ENCODE results near the gene COL4A3.

Gene COL4A3

DNA sequence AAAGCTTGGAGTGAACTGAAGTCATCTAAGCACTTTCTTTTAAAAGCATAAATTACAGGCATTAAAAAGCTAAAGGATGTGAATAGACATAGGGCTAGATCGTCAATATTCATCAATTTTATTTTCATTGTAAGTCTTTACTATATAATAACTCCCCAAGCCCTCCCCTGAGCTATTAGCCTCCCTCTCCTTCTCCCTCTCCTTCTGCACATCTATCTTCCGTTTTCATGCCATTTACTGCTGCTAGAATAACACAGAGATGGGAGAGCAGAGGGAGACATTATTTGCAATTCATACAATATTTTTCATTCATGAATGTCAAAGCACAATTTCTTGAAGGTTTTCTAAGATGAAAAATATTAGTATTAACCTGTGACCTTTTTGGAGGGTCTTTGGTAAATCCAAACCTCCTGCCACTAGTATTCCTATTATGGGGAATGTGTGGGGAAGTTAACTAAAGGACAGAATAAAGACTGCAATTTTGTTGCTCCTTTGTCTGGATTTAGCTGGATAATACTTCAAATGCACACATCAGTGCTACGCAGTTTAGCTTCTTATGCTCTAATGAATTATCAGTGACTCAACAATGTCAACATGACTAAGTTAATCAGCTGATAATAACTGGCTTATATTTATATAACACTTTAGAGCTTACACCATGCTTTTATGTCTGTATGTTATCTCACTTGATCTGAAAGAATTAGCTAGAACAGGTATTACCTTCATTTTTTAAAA is 132.4 kb downstream of the COL4A3 start:
- DNase-seq: no peak

DNA sequence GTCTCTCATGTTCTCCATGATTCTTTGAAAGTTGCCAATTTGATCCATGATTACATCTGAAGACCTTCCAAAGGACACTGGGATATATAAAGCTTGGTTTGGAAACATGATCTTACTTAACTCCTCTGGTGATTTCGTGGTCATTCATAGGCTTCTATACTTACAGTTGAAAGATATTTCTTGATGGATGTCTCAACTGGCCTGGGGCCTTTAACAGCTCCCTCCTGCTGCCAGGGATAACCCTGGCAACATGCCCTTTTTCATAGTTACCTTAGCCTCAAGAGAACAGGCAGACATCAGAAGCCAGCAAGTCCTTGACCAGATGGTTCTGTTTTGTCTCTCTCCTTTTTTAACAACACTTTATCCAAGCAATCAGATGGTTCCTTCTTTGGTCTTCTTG is 137.1 kb downstream of the COL4A3 start:
- DNase-seq: no peak

DNA sequence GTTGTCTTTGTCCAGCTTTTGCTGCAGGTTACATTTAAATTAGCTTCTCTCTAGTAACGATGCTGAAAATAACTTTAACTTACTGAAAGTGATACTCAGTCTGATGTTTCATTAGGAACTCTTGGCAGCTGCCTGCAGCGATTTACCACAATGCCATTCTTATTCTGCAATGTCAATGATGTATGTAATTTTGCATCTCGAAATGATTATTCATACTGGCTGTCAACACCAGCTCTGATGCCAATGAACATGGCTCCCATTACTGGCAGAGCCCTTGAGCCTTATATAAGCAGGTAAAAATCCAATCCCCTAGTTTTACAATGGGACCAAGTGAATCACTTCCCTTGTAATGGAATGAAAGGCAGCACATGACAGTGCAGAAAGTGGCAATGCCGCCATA is 144.4 kb downstream of the COL4A3 start:
- DNase-seq: no peak

DNA sequence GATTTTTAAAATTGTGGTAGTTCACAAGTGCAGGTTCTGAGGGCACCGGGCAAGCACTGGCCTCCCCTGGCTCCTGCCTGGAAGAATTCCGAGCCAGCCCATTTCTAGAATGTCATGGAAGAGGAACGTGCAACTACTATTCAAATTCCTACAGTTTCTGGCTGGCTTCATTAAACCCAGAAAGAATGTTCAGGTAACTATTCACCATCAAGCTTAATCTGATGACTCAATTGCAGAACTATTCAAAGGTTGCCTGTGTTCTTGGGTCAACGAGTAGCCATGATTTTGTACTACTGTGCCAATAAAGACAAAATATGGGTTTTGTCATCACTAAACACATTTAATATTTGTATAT is 146.3 kb downstream of the COL4A3 start:
- DNase-seq: no peak

DNA sequence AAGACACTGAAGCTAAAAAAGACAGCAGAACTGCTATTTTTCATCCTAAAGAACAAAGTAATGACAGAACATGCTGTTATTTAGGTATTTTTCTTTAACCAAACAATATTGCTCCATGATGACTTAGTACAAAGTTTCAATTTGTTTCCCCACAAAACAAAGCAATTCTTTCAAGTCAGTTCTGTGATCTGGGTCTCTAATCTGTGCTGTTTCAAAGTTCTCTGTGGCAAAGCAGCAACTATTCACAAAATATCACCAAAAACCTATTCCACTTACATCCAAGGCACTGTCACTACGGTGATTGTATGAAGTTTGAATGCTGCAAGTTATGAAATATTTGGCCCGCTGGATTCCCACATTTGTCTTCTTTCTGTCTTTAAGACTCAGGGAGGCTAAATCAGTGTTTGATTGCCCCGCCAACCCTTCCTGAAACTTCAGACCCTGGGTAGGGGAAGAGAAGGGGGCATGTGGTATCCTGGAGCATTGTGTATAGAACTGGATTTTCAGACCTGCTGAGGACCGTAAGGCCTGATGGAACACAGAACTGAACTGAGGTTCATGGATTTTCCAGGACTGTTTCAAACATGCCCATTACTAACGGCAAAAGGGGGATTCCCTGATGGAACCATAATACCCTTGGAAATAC is 147.6 kb downstream of the COL4A3 start:
- DNase-seq: no peak

DNA sequence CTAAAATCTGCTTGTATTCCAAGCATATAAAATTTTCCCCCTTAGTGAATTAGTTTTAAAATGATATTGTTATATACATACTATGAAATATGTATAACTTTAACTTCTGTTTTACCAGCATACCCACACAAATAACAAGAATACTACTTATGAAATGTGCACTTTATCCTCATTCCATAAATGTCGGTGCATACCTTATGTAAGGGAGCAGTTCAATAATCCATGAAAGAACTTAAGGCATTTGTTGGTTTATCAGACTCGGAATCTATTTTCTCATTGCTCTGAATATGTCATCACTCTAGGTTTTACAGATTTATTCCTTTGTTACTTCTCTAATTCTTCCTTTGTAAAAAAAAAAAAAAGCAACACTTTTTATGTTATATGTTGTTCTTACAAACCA is 148.2 kb downstream of the COL4A3 start:
- no peak for DNase-seq

DNA sequence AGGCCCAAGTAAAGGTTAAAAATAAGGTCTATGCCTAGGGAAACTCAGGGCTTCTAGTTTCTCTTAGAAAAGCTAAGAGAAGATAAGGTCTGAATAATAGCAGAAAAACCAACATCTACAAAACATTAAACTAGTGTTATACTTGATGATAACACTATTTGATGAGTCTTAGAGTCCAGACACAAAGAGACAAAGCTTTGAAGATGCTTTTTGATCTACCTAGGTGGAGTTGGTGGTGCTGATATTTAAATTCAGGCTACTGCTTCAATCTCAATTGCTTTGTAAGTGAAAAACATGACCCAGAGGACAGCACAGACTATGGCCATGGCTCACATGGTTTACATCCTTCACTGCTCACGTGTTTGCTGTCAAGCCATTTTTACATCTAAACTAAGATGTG is 148.9 kb downstream of the COL4A3 start:
- DNase-seq: no peak

DNA sequence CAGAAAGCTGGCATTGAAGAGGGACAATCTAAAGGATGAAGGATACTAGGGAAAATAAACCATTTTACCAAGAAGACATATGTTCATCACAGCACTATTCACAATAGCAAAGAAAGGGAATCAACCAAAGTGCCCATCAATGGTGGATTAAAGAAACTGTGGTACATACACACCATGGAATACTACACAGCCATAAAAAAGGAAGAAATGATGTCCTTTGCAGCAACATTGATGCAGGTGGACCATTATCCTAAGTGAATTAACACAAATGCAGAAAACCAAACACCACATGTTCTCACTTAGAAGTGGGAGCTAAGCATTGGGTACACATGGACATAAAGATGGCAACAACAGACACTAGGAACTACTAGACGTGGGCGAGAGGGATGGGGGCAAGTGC is 153.4 kb downstream of the COL4A3 start:
- DNase-seq: no peak

DNA sequence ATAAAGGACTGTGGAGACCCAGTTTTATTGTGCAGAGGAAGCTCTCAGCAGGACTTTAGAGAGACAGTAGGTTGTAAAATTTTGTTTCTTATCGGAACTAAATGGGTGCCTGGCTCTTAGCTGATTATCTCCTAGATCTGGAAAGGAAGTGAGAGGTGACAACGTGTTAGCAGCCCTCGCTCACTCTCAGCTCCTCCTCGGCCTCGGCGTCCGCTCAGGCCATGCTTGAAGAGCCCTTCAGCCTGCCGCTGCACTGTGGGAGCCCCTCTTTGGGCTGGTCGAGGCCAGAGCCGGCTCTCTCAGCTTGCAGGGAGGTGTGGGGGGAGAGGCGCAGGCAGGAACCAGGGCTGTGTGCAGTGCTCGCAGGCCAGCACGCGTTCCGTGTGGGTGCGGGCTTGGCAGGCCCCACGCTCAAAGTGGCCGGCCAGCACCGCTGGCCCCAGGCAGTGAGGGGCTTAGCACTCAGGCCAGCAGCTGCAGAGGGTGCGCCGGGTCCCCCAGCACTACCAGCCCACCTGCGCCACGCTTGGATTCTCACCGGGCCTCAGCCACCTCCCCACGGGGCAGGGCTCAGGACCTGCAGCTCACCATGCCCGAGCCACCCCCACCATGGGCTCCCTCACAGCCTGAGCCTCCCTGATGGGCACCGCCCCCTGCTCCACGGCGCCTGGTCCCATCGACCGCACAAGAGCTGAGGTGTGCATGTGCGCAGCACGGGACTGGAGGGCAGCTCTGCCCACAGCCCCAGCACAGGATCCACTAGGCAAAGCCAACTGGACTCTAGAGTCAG is 156.1 kb downstream of the COL4A3 start:
- DNase-seq: no peak

DNA sequence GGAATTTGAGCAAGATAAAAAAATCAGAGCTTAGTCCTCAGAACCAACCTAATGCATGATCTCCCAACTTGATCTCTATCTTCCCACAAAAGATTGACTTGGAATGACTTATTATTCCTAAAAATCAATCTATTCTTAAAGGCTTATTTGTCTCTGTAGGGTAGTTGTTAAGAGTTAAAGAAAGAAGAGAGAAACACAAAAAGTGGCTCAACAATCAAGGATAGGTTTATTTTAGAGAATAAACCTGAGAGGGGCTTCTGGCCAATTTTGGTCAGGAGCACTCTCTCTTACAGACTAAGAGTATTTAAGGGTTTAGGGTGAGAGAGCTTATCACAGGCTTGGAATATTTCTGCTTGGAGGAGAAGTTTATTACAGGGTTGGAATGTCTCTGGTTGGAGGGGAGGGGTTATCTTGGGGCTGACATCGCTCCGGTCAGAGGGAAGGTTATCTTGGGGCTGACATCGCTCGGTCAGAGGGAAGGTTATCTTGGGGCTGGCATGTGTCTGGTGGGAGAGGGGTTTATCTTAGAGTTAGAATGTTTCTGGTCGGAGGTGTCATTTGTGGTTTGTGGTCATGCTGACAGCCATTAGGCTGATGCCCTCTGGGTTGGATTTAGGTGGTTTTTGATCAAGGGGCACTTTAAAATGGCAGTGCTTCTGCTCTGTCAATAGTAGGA is 158.2 kb downstream of the COL4A3 start:
- DNase-seq: no peak

DNA sequence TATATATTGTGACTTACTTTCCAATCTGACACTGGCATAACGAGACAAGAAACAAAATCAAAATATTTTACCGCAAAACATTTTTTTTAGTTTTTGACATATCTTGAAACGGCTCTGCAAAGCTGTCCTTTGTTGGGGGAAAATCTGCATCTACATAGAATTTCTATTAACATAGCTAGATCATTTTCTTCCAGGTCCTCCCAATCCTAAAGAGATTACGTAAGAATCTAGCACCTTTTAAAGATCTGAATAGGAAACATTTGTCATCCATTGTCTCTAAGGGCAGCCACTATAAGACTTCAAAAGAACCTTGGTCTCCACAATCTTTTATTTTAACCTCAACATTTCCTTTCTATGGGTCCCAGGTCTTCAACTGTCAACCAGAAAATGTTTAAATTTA is 159.4 kb downstream of the COL4A3 start:
- no peak for DNase-seq

DNA sequence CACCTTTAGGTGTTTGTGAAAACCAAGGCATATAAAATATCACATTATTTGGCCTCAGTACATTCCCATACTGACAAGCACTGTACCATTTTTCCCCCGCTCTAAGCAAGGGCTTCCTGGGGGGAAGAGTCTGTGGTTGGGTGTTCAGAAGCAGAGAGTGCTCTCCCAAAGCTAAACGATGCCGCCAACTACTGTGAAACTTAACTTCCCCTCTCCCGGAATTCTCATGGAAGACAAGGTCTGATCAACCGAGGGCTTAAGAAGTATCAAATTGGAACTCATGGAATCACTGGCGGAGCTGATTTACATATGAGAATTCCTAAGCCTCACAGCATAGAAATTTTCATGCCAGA is 160.2 kb downstream of the COL4A3 start:
- DNase-seq: no peak

DNA sequence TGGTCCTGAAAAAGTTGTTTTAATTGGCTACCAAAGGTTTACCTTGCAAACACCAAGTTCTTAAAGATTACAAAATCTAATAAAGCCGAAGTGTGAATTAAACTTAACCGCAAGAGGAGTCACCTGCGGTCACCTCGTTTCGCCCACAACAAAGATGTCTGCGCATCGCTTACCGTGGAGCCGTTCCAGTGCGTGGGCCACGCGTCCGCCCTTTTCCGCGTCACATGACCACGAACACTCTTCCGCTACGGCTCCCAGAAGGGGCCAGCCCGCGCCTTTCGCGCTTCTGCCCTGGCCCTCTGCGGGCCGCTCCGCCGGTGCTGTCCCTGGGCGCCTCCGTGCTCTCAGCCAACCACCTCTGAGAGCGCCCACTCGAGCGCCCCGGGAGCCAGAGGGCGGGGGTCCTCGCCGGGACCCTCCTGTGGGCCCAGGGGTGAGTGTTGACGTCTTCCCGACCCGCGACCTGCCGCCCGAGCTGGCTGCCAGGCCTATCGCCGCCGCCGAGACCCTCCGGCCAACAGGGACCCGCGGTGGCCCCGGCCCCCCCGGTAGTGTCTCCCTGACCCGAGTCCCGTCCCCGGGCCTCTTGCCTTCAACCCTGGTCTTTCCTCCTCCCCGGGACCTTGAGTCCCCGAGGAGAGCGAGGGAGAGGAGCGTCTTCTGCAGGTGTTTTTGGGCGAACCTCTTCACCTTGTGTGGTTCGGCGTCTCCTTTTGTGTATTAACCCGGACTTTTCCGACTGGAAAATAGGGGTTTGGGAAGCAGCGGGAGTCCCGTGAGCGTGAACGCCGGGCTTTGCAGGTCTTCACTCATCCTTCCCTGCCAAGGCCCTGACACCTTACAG is 160.8 kb downstream of the COL4A3 start, which contains the start of gene MFF:
Gene MFF, plus strand, starts transcription at position 257 of the 844 bp plus-strand sequence. CDS start 5,415 bp downstream, outside the sequence.
- peak; percentile 83 for DNase-seq

DNA sequence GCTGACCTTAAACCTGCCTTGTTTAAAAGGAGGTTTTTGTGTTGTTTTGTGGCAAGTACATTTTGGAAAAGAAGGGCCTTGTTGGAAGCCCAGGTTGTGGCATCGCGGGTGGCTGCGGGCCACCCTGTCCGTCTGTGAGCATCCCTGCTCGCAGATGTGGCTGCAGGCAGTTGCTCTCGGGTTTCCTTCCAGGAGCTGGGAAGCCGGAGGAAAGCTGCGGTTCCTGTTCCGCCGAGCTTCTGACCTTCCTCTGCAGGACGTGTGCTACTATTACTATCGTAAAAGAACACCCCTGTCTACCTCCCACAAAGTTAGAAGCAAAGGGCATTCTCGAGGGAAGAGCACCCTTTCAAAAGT is 161.4 kb downstream of the COL4A3 start:
- DNase-seq: no peak

DNA sequence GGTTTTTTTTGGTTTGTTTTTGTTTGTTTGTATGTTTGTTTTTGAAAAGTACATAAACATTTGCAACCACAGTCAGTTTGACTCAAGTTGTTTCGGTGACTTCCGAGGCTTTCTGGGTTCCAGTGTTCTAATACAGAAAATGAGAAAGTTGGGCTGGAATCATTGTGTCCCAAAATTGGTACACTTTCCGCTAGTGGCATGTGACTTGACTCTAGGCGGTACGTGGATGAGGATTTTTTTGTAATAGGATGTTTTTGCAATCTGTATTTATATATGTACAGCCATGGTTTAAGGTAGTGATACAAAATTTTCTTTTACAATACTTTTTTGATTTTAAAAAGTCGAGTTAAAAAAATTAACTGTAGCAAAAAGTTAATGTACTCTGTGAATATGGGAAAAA is 162.4 kb downstream of the COL4A3 start:
- DNase-seq: no peak

DNA sequence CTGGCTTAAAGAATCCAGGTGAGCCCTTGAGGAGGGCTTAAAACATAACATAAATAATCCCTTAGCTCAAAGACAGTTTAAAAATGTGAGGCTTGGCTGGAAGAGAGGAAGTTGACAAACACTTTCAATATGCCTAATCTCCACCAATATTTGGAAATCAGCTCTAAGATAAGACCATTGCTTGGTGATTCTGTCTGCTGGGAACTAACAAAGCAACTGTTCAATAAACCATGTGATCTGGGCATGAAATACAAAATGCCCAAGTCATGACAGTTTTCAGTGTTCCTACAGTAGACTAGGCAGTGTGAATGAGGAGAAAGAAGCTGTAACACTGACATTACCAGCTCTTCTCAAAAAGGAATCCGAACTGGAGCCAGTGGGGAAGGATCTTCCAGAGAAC is 171.3 kb downstream of the COL4A3 start:
- no peak for DNase-seq

DNA sequence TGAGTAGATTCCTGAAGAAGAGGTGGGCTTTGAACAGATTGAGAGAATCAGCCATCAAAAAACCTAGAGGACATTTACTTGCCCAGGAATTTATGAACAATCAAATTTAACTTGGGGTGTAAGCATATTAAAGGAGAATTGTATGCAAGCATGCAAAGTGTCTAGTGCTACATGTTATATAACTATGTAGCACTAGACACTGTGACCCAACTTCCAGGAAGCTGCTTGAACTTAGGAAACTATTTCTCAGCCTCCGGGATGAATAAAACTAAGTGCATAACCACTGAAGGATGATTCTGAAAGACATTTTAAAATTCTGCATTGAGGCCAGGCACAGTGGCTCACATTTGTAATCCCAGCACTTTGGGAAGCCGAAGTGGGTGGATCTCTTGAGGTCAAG is 173.0 kb downstream of the COL4A3 start:
- DNase-seq: no peak

DNA sequence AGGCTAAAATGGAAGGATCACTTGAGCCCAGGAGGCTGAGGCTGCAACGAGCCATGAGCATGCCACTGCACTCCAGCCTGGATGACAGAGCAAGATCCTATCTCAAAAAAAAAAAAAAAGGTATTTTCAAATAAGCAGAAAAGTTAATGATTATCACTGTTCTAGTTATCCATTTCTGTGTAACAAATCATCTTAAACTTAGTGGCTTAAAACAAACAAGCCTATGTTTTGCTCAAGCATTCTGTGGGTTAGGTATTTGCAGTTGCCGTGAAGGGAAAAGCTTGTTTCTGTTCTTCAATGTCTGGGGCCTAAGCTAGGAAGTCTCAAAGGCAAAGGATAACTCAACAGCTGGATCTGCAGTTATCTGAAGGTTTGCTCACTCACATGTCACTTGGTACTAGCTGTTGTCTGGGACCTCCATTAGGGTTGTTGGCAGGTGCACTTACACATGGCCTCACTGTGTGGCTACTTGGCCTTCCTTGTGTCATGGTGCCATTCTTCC is 174.7 kb downstream of the COL4A3 start:
- no peak for DNase-seq

DNA sequence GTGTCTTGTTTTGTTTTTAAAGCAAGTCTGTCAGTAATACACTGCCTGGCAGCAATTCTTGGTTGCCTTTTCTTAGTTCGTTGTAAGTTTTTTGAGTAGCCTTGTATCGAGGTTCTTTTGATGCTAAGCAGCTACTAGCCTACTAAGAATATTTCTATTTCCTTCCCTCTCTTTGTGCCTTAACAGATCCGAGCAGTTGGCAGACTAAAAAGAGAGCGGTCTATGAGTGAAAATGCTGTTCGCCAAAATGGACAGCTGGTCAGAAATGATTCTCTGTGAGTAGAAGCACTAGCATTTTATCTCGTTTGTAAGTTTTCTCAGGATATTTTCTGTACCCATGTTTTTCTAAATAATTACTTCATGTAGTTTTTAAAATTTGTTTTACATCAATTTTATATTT is 175.7 kb downstream of the COL4A3 start:
- DNase-seq: no peak

DNA sequence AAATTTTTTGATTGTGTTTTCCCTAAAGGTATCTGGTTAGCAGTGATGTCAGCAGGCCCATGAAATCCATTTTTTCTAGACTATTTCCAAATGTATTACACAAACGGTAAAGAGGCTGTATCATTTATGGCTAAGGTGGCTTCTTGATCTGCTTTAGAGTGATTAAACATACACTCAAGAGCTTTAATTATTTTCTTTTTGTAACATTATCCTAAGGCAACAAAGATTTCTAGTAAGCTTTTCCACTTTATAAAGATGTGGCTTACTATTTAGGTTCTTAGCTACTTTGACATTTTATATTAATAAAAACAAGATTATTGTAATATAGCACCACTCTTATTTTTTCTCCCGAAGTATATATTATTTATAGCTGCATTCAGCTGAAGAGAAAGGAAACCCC is 177.1 kb downstream of the COL4A3 start:
- DNase-seq: no peak

DNA sequence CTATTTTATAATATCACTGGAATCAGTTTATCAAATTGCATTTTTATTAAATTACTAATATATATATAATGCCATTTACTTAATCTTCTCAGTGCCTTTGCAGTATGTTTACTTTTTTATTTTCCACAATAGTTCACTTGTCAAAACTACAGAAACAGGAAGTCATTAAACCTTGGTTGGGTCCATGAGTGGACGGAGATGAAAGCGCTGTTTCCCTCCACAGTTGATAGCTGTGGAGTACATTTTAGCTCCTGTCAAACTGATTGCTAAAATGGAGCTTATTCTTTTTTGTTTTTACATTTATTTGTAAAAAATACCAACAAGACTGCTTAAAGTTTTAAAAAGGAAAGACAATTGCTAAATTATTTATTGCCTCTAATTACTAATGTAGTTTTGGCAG is 179.8 kb downstream of the COL4A3 start:
- DNase-seq: no peak

DNA sequence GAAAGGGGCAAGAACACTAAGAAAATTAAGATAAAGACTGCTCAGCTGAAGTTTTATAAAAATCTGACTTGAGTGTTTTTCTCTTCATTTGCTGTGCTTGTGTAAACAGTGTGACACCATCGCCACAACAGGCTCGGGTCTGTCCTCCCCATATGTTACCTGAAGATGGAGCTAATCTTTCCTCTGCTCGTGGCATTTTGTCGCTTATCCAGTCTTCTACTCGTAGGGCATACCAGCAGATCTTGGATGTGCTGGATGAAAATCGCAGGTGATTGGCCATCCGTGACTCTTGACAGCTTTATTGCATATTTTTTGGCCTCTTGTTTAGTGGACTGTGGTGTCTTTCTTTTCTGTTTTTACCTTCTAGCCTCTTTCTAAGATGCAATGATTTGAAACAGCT is 182.7 kb downstream of the COL4A3 start:
- no peak for DNase-seq

DNA sequence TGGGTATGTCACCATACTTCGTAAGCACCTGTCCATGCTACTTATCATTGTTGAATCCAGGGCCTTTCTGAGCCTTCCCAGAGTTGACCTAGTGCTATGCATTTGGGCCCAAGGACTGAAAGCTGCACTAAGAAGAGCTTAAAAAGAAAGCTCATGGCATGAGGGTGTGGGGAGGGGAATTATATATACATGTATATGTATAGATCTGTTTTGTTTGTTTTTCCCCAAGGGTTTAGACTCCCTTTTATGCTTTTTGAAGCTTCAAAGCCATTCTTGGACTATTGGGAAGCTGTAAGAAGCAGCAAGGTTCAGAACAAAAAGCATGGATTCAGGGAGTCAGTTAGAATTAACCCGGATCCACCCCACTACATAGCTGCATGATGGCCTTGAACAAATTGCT is 183.9 kb downstream of the COL4A3 start:
- no peak for DNase-seq
